Activated CD4-positive, alpha-beta T cell treated with anti-CD3 and anti-CD28 coated beads, Interleukin-2, amount 50 U/mL, for 48 hours (primary cell): Measurements from ENCODE around the gene MYO15A.

Experiments used
- DNase-seq, 2 experiments: peaks; one replicate each; pipeline ENCODE4 v3.0.0-alpha.2; 2020

Gene MYO15A

DNA sequence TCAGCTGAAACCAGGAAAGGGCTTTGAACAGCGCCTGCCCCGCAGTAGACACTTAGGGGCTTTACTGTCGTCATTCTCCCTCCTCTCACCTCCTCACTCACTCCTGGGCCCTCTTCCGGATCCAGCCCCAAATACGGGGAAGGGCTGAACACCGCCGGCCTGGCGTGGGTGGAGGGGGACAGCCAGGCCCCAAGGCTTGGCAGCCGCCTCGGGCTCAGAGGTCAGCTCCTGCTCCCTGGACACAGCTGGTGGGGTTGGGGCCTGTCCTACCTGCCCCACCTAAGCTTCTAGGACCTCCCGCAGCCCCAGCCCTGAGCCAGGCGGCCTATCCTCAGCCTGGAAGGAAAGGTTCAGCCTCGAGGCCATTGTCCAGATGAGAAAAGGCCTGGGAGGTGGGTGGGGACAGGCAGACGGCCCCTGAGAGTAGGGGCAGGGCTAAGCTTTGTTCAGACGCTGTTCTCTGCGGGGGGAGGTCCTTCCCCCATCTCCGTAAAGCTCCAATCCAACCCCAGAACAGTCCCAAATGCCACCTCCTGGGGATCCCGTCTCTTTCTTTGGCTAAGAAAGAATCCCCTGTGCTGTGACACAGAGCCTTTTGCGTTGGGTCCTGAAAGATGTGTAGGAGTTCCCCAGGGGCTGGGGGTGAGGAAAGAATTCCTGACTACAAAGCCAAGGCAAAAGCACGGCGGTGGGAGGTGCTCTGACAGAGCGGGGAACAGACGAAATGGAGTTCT lies 116.0 kb downstream of the MYO15A start:
- no peak for DNase-seq

DNA sequence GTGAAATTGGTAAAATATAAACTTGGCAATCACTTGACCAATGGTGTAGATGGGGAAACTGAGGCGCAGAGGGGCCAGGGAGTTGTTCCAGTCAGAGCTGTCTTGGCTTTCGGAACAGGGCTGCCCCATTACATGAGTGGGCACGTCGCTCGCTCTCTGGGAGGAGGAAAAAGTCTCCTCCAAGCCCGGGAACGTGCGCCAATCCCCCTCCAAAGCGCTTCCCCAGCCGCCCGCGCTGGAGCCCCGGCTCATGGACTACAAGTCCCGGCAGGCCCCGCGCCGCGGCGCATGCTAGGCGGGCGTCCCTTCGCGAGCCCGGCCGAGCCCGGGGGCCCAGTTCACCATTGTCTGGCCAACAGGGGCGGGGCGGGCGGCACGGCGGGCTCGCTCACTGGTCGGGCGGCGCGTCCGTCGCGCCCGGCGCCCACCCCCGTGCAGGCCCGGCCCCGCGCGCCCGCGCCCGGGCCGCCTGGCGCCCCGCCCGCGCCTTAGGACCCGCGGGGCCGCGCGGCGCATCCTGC lies 116.6 kb downstream of the MYO15A start, which contains the start of gene LLGL1:
Gene LLGL1, plus strand, starts transcription at position 515 of the 521 bp plus-strand sequence. CDS start 48 bp downstream, outside the sequence.
- DNase-seq = peak; percentile 96

DNA sequence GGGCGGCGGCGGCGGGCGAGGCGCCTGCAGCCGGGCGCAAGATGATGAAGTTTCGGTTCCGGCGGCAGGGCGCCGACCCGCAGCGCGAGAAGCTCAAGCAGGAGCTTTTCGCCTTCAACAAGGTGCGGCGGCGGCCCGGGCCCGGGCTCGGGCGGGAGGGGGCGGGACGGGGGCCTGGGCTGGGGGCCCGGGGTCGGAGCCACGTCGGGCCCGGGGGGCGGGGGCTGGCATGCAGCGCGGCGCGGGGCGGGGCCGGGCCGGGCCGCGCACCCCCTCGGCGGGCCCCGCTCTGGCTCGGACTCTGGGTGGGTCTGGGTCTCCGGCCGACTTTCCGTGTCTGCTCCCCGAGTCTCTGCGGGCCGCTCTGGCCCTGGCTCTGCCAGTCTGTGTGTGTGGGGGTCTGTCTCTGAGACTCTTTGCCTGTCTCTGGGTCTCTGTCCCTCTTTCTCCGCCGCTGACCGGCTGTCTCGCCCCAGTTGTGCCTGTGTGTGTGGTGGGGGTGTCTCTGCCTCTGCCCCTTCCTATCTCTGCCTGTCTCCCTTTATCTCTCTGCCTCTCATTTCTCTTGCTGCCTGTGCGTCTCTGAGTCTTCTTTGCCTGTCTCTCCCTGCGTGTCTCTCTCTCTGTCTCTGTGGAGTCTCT lies 117.2 kb downstream of the MYO15A start:
- DNase-seq = no peak

DNA sequence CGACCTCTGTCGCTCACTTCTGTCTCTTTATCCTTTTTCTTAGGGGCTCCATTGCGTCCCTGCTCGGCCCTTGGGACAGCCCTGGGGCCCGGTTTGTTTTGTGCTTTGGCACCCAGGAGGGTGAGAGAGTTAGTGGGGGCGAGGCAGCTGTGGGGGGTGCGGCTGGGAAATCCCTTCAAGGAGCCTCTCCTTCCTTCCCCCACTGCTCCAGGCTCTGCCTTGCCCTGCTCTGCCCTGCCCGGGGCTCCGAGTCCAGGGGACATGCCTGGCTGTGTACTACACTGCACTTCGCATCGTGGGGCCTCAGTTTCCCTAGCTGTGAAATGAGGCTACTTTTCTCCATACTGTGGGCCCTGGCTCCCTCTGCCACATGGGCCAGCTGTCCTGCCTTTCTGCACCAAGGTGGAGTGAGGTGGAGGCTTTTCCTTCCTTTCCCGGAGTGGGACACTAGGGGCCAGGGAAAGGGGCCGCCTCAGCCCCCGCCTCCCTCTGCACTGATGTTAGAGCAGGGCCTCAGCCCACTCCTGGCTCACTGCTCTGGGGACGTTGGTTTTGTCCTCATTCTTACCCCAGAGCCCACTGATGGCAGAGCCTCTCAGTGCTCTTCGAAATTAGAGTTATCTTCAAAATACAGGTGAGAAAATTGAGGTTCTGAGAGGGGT lies 117.9 kb downstream of the MYO15A start:
- peak in 1 of 2 experiments; percentile 23 for DNase-seq

DNA sequence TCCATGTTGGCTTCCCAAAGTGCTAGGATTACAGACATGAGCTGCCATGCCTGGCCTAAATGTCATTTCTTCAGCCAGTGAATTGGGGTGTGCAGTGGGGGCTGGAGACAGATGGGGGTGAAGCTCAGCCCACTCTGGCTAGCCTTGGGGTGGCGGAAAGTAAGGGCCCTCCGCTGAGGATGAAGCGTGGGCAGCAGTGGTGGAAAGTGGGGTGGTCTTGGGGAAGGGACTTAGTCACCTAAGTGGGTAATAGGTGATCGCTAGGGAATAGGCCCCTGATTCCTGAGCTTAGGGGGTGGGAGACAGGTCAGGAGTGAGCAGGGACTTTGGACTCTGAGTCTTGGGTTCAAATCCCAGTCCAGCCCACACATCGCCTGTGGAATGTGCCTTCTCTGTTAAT lies 119.1 kb downstream of the MYO15A start:
- no peak for DNase-seq

DNA sequence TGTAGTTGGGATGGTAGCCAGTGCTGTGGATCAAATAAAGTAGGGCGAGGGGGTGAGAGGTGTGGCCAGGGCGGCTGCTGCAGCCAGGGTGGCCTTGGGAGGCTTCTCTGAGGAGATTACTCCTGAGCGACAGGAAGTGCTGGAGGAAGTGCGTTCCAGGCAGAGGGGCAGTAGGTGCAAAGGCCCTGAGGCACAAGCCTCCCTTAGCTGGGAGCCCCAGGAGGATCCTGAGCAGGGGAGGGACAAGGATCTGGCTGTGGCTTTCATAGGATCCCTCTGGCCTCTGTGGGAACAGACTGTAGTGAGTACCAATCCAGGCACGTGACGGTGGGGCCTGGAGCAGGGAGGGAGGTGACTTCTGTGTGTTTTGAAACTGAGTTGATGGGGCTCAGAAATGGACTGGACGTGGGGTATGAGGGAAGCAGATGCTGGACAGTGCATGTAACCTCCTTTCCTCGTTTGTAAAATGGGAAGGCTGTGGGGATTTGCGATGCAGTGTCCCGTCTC lies 119.7 kb downstream of the MYO15A start:
- DNase-seq = no peak

DNA sequence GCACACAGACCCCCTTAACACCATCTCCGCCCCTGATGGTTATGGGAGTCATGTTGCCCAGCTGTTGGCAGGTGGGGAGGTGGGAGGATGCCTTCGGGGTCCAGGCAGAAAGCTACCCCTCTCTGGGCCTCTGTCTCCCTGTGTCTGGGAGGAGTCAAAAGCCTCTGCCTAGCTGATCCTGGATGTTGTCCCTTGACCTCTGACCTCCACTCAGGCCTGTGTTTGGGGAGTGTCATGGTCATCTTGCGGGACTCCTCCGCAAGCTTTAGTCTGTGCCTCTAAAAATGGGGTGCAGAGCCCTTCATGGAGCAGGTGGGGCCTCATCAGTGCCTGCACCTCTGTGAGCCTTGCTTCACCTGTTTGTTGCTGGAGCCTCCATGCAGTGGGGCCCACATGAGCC lies 120.7 kb downstream of the MYO15A start:
- DNase-seq = no peak
